H1 (cell line): ENCODE results near the gene C1orf52. TPM values are rescaled to one million over a fixed set of nuclear protein-coding genes. Genes with fewer than 3 reads are reported as not detected.

Experiments used
- CTBP2 ChIP-seq: IDR thresholded peaks from 2 replicates; pipeline ENCODE4 v1.7.0; 2011; ENCODE audit warnings: borderline replicate concordance, mild to moderate bottlenecking, moderate library complexity, mixed read lengths, low read length; ENCODE audit not compliant: insufficient read depth, insufficient read length
- SP4 ChIP-seq: IDR thresholded peaks from 2 replicates; pipeline ENCODE4 v1.6.1; 2012; ENCODE audit warnings: low read length, inconsistent platforms
- polyA plus RNA-seq, 7 experiments: library from polyadenylated mRNA; depleted of rRNA in 3 of 7; stranded (reverse) in 5 of 7; unstranded in 2 of 7; fragments of >200 nt in 5 of 7; fragments of 200-250 nt in 2 of 7; gene quantifications; 1 replicate in 5 of 7; 2 replicates in 1 of 7; 4 replicates in 1 of 7; pipeline versions ENCODE4 v1.2.1 to v1.2.3, GENCODE V29; 2011 to 2013; ENCODE audit warnings: missing spikeins in 2 of 7, mixed read lengths in 2 of 7
- total RNA-seq: library from RNA; stranded (reverse); fragmentation: NEBNext Ultra II Directional; extraction: Animal tissue kit (Norgen Biotek cat#: 25700); gene quantifications from 2 replicates; pipeline ENCODE4 v1.2.1, GENCODE V29; 2021

The C1orf52 gene
- total and polyA plus RNA-seq, 2 of the 8 experiments (the other 6 are each of a cell fraction or from before 2014, with no cell fraction given) = 29.2 to 39.1 TPM

DNA sequence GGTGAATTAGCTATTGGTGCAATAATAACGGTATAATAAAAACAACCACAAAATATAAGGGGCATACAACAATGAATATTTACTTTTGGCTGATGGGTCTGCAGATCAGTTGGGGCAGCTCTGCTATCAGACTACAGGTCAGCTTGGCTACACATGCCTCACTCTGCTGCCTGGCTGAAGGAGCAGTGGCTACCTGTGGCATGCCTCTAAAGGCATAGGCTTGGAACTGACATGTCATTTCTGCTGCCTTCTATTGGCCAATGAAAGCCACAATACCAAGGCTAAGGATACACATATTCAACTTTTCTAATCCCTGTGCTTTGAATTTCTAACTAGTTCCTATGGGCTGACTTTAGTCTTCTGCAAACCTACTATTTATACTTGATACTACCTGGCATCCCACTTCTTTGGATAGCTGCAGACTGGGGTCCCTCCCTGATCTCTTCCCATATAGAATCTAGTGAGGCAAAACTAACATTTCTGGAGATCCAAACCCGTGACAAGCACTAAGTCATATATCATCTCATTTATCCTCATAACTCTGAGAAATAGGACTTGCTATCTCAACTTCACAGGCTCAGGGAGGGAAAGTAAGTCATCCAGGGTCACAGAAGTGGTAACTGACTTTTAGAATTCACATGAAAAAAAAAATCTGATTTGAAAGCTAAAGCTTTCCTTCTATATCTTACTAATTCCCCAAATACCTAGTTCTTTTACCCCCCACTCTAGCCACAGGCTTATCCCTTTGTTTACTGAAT lies 39.4 kb downstream of the C1orf52 start (continued):
- TF ChIP-seq SP4 (no peak), CTBP2 (no peak)
- TF ChIP-seq, all 59 proteins: peak for 0
